SU-DHL-6 (cell line): Measurements from ENCODE around the gene MXI1.

Source experiments
- H2AFZ ChIP-seq: fragments of 200-600 bp; sonication (generic); 2 replicates; pipeline ENCODE4 v1.6.1; 2014; ENCODE audit warnings: low read depth, mild to moderate bottlenecking, moderate library complexity, mixed read lengths, antibody characterized with exemption, low read length; ENCODE audit not compliant: severe bottlenecking
- H3F3A ChIP-seq: fragments of 200-600 bp; shearing (Covaris generic); 2 replicates; pipeline ENCODE4 v1.6.0; 2016; ENCODE audit warnings: antibody characterized with exemption, mild to moderate bottlenecking; ENCODE audit not compliant: insufficient read depth
- H3K27ac ChIP-seq: fragments of 200-600 bp; sonication (generic); 2 replicates; pipeline ENCODE4 v1.5.1; 2016; ENCODE audit warnings: low read depth, mild to moderate bottlenecking, low read length, moderate library complexity, mixed read lengths
- H3K27me3 ChIP-seq: fragments of 200-600 bp; sonication (generic), shearing (Covaris generic); 2 replicates; pipeline ENCODE4 v1.6.0; 2014; ENCODE audit warnings: mild to moderate bottlenecking, low read length
- H3K36me3 ChIP-seq: fragments of 200-600 bp; sonication (generic); 2 replicates; pipeline ENCODE4 v1.6.1; 2014; ENCODE audit warnings: mild to moderate bottlenecking, low read length, mixed read lengths
- H3K4me2 ChIP-seq: fragments of 300-600, 200-600 bp; shearing (Covaris generic), sonication (generic); 2 replicates; pipeline ENCODE4 v1.6.0; 2014; ENCODE audit warnings: low read length, low read depth, mild to moderate bottlenecking; ENCODE audit not compliant: poor library complexity, severe bottlenecking
- H3K4me3 ChIP-seq: fragments of 200-600 bp; sonication (generic); 2 replicates; pipeline ENCODE4 v1.5.1; 2014; ENCODE audit warnings: antibody characterized with exemption, low read length, mild to moderate bottlenecking, mixed read lengths; ENCODE audit not compliant: insufficient read depth, poor library complexity, severe bottlenecking
- H3K79me2 ChIP-seq: fragments of 200-600 bp; sonication (generic); 2 replicates; pipeline ENCODE4 v1.6.1; 2014; ENCODE audit warnings: mild to moderate bottlenecking, low read length, moderate library complexity; ENCODE audit not compliant: insufficient read depth
- H3K9ac ChIP-seq: fragments of 200-600 bp; sonication (generic); 2 replicates; pipeline ENCODE4 v1.7.0; 2014; ENCODE audit warnings: mild to moderate bottlenecking, low read length
- H3K9me2 ChIP-seq: fragments of 200-600 bp; sonication (generic); replicated peaks from 2 replicates; pipeline ENCODE4 v1.6.1; 2014; ENCODE audit warnings: low read length; ENCODE audit not compliant: insufficient read depth
- H3K9me3 ChIP-seq: fragments of 200-600 bp; sonication (generic); 2 replicates; pipeline ENCODE4 v1.6.1; 2014; ENCODE audit warnings: low read length, mixed read lengths; ENCODE audit not compliant: insufficient read depth
- H4K20me1 ChIP-seq: fragments of 200-600 bp; sonication (generic); 2 replicates; pipeline ENCODE4 v1.6.1; 2014; ENCODE audit warnings: low read depth, mild to moderate bottlenecking, antibody characterized with exemption, low read length, moderate library complexity, mixed read lengths
- CTCF ChIP-seq: fragments of 200-600 bp; sonication (generic); IDR thresholded peaks from one replicate; pipeline ENCODE4 v1.5.1; 2017; ENCODE audit warnings: antibody characterized with exemption, mild to moderate bottlenecking, low read length, moderate library complexity; ENCODE audit not compliant: insufficient read depth, poor library complexity, severe bottlenecking
- EZH2phosphoT487 ChIP-seq: fragments of 200-600 bp; sonication (generic), shearing (Covaris generic); conservative IDR thresholded peaks from 2 replicates; pipeline ENCODE4 v1.6.1; 2018; ENCODE audit warnings: mild to moderate bottlenecking, antibody characterized with exemption, low read length, moderate library complexity, mixed read lengths

The MXI1 gene

DNA sequence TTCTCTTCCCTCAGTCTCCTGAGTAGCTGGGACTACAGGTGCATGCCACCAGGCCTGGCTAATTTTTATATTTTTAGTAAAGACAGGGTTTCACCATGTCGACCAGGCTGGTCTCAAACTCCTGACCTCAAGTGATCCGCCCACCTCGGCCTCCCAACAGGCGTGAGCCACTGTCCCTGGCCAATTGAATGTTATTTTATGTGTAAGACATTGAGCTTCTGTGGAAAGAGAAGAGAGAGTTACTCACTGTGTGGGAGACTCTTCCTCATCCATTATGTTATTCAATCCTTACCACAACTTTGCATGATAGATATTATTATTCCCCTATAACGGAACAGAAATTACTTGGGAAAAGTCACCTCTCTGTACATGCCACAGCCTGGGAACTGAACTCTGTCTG, 32.6 kb upstream of the MXI1 start:
- no peak overlapping the region for H3K9ac ChIP-seq
- no peaks in the 10 kb centered on the region for H3K9me3 ChIP-seq
- H3K27me3 ChIP-seq, result no peaks in the 10 kb centered on the region
- no peaks in the 10 kb centered on the region for H4K20me1 ChIP-seq
- no peak overlapping the region for H2AFZ ChIP-seq
- no peak overlapping the region for H3K27ac ChIP-seq
- no peak overlapping the region for H3K4me3 ChIP-seq
- no peak overlapping the region for H3K4me2 ChIP-seq
- H3K9me2 ChIP-seq, result no peaks in the 10 kb centered on the region
- no peak for TF ChIP-seq EZH2phosphoT487
- no peak for TF ChIP-seq CTCF
- no peaks in the 10 kb centered on the region for H3K36me3 ChIP-seq
- no peaks in the 10 kb centered on the region for H3F3A ChIP-seq
- H3K79me2 ChIP-seq, result no peaks in the 10 kb centered on the region

DNA sequence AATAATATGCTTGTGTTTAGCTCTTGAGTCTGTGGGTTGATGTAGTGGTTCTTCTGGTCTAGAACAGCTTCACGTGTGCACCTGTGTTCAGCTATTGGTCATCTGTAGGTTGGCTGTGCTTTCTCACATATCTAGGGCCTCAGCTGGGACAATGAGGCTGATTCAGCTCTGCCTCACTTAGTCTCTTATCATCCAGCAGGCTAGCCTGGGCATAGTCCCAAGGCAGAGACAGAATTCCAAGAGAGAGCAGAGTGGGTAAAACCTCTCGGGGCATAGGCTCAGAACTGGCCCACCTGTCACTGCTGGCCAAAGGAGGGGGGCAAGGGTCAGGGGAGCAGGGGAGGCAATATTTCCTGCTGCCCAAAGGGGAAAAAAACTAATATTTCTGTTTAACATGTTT, 32.0 kb upstream of the MXI1 start:
- H3K9me3 ChIP-seq, result no peaks in the 10 kb centered on the region
- no peaks in the 10 kb centered on the region for H4K20me1 ChIP-seq
- no peaks in the 10 kb centered on the region for H3F3A ChIP-seq
- TF ChIP-seq CTCF (no peak), EZH2phosphoT487 (no peak)
- H3K27me3 ChIP-seq, result no peaks in the 10 kb centered on the region
- H3K4me2 ChIP-seq, result no peak overlapping the region
- no peak overlapping the region for H3K4me3 ChIP-seq
- H3K79me2 ChIP-seq, result no peaks in the 10 kb centered on the region
- no peaks in the 10 kb centered on the region for H3K36me3 ChIP-seq
- no peak overlapping the region for H2AFZ ChIP-seq
- no peak overlapping the region for H3K27ac ChIP-seq
- no peak overlapping the region for H3K9ac ChIP-seq
- no peaks in the 10 kb centered on the region for H3K9me2 ChIP-seq

DNA sequence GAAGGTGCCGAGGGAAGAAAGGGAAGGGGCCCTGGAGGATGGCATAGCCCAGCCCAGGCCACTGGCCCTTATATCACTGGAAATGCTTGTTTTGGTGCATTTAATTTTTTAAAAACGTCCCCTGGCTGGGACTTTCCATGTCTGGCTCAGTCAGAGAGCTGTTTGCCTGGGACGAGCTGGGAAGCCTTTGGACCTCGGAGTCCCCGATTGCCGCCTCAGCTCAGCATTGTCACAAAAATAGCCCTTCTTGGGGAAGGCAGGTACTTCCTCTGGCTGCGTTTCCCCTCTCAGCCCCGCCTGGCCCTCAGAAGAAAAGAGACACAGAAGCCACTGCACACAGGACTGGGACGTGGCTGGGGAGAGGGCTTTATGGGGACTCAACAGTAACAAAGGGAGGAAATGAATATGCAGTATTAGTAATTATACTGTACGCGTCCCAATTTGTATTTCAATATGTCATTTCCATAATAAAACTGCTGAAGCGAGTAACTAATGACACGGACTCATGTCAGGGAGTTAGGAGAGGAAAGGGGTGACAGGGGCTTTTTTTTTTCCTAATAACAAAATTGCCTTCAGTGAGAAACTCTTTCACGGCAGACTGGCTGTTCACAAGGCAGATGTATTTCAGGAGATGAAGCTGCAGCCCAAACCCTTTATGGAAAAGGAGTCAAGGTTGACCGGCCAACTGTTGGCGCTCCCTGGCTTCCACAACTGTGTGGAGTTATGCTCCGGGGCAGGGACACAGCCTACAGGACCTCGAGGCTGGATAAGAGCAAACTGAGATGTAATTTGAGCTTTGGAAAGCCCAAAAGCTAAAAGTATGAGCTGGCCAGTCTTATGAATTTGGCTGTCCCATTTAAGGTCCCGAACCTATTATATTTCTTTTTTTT, 31.0 kb upstream of the MXI1 start:
- H3K27me3 ChIP-seq, result no peaks in the 10 kb centered on the region
- H3K4me3 ChIP-seq, result no peak overlapping the region
- no peaks in the 10 kb centered on the region for H3K9me3 ChIP-seq
- H3K79me2 ChIP-seq, result no peaks in the 10 kb centered on the region
- no peaks in the 10 kb centered on the region for H3K36me3 ChIP-seq
- no peaks in the 10 kb centered on the region for H4K20me1 ChIP-seq
- no peak for TF ChIP-seq EZH2phosphoT487
- no peak for TF ChIP-seq CTCF
- H3F3A ChIP-seq, result no peaks in the 10 kb centered on the region
- H3K9me2 ChIP-seq, result no peaks in the 10 kb centered on the region
- no peak overlapping the region for H3K9ac ChIP-seq
- no peak overlapping the region for H3K4me2 ChIP-seq
- no peak overlapping the region for H2AFZ ChIP-seq
- no peak overlapping the region for H3K27ac ChIP-seq
